Glomerular visceral epithelial cell (primary cell): Measurements from ENCODE around the gene HERPUD1.
"Not testable (repeated sequence)": the region's sequence is repeated elsewhere in the genome, so short reads cannot be mapped to it uniquely, and the experiment has no call there.

ENCODE experiments used
- DNase-seq: peaks from one replicate; pipeline ENCODE4 v3.0.0-alpha.2; 2016; ENCODE audit errors: extremely low spot score

Gene HERPUD1

GRCh38 chr16:56980201-56980535 lies 48.2 kb downstream of the HERPUD1 start:
- no peak for DNase-seq

GRCh38 chr16:56980792-56981724 lies 49.1 kb downstream of the HERPUD1 start:
- no peak for DNase-seq

DNA sequence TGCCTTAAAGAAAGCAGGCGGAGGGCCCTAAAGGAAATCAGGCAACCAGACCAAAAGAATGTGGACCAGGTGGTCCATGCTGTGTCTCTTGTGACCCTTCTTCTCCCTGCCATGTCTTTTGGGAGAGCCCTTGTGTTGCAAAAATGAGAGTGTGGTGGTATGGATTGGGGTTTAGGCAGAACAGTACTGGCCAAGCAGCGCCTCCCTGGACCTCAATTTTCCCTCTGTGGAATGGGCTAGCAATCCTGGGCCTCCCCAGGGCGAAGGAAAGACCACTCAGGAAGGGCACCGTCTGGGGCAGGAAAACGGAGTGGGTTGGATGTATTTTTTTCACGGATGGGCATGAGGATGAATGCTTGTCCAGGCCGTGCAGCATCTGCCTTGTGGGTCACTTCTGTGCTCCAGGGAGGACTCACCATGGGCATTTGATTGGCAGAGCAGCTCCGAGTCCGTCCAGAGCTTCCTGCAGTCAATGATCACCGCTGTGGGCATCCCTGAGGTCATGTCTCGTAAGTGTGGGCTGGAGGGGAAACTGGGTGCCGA lies 49.9 kb downstream of the HERPUD1 start:
- DNase-seq: no peak

DNA sequence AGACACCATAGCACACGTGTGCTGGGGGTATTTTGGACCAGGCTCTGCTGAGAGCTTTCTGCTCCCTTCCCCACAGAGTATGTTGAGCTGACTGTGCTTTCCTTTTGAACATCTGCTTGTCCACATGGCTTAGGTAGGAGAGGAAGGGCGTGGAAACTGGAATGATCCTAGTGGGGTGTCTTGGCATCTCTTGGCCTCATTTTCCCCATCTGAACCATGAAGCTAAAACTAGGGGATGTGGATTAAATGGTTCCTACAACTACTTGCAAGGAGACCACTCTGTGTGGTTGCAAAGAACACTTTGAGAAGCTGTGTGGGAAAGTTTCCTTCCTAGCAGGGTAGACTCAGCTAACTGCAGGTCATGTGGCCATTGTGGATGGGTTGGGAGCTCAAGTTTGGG lies 50.8 kb downstream of the HERPUD1 start:
- DNase-seq: no peak

GRCh38 chr16:56983211-56983751 lies 51.3 kb downstream of the HERPUD1 start:
- DNase-seq: no peak

- no peak for DNase-seq
These were observed 52.7 kb downstream of the HERPUD1 start for GRCh38 chr16:56984639-56985038.

DNA sequence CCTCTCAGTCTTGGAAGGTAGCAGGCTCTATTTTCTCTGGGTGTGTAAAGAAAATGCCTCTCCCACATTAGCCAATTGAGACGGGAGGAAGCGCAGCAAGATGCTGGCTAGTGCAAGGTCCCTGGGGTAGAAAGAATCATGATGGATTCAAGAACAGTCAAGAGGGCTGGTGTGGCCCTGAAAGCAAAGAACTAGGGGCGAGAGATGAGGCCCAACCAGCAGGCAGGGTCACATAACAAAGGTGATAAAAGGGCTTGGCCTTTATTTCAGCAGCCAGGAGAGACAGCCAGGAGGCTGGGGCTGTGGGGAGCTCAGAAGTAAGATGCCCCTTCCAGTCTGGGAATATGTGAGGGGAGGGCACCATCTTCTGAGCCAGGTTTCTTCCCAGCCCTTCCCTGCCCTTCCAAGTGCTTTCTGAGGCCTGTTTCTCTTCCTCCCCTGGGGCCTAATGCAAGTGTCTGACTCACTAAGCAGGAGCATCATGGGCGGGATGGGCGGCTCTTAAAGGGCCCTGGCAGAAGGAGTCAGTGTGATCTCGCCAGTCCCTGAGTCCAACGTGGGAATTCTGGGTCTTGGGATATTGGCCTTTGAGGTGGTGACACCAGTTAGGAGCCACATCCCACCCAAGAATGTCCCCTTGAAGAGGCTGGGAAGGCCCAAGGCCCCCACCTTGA lies 53.5 kb downstream of the HERPUD1 start:
- peak; percentile 72 for DNase-seq

DNA sequence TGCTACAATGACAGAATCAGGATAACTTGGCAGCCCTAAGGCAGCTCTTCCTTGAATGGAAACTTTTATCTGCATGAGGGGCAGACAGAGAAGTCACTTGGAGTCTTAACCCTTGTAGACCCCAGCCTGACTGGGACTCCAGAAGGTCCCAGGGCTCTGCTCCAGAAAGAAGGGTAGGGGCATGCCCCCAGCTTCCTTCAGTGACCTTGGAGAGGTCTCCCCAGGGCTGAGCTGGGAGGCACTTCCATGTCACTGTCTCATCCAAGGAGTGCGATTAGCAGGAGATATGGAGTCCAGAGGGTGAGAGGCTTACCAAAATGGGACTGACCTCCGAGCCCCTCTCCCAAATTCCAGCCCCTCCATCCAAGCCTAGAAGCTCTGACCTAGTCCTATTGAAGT lies 54.0 kb downstream of the HERPUD1 start:
- DNase-seq: no peak

- DNase-seq: no peak
These were observed 54.4 kb downstream of the HERPUD1 start for GRCh38 chr16:56986361-56986760.

- not testable (repeated sequence) for DNase-seq
These were observed 55.0 kb downstream of the HERPUD1 start for GRCh38 chr16:56986908-56987307.

GRCh38 chr16:56987692-56988091 lies 55.8 kb downstream of the HERPUD1 start:
- no peak for DNase-seq

- no peak for DNase-seq
These were observed 56.4 kb downstream of the HERPUD1 start for GRCh38 chr16:56988161-56988947.

- peak; percentile 80 for DNase-seq
These were observed 57.3 kb downstream of the HERPUD1 start, which contains the start of gene NLRC5 for GRCh38 chr16:56988948-56989945. NLRC5 (plus strand) TSS chr16:56989557; CDS start chr16:57020713, 31,156 bp downstream.

- DNase-seq: no peak
These were observed 58.0 kb downstream of the HERPUD1 start for GRCh38 chr16:56989988-56990387.

DNA sequence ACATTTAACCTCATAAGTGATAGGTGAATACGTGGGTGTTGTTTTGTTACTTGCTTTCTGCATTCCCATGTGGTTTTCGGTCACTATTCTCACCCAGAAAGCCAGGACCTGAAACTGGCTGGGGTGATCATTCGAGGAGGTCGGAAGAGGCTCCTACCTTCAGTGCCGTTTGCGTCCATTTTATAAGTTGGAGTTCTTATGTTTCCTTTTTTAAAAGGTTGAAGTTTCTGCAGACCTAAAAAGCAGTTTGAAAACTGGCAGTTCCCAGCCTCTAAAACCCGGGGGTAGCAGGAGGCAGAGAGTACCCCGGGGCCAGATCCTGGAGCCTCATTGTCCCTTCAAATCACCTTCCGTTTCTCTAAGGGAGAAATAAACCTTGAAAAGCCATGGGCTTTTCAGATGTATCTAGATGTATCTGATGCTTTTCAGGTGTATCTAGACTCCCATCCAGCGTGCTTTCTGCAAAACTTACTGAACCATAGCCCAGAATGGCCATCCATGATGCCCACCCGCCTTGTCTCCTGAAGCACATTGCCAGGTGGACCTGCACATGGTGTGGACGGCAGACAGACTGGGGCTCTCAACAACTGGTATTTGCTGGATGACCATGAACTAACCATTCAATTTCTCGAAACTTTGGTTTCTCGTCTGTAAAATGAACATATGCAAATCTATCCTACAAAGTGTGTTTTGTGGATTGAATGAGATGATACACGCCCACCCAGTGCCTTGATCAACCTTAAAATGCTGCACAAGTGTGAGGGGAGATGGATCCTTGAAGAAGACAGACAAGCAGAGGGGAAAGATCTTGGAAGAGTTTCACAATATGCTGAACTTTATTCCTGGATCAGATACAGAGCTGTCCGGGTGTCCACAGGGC lies 58.7 kb downstream of the HERPUD1 start:
- DNase-seq: no peak

DNA sequence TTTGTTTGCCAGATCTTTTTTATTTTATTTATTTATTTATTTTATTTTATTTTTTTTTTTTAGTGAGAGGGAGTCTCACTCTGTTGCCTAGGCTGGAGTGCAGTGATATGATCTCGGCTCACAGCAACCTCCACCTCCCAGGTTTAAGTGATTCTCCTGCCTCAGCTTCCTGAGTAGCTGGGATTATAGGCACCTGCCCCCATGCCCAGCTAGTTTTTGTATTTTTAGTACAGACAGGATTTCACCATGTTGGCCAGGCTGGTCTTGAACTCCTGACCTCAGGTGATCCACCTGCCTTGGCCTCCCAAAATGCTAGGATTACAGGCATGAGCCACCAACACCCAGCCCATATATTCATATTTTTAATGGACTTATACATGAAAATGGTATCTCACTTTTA lies 60.5 kb downstream of the HERPUD1 start:
- DNase-seq: not testable (repeated sequence)

DNA sequence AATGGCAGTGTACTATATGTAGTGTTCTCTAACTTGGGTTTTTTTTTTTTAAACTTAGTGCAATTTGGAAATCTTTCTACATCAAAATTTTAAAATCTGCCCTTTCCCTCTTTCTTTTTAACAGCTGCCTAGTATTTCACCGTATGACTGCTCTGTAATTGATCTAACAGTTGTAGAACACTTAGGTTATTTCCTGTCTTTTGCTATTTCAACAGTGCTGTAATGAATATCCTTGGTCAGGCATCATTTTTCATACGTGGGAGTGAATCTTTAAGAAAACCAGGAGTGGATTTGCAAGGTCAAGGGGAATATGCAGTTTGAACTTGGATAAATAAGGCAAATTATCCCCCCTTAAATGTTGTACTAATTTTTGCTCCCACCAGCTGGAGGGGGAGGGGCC lies 61.3 kb downstream of the HERPUD1 start:
- DNase-seq: no peak

DNA sequence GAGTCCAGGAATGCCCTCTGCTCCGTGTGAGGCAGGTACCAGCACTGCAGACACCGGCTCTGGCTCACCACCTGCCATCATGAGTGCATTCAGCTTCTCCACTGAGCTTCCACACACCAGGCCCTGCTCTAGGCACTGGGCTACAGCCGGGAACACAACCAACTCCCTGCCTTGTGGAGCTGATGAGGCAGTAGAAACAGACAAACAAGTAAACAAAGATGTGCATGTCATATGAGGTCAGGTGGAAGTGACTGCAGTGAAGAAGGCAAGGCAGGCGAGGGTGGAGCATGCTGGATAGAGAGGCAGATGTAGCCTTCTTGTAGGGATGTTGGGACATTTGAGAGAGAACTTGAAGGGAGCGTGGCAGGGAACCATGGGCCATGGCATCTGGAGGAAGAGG lies 62.4 kb downstream of the HERPUD1 start:
- no peak for DNase-seq
